ENCODE measurements around the gene HHAT. TPM values are rescaled to one million over a fixed set of nuclear protein-coding genes. Genes with fewer than 3 reads are reported as not detected.

HHAT gene
- total RNA-seq, 1 donor from 2014 or later = 6.0 TPM

- no peak for TF ChIP-seq CTCF (IDR thresholded peaks at IDR 0.05)
- H3K36me3 Mint-ChIP-seq (ENCODE audit: unreplicated experiment) = no peaks in the 10 kb centered on the region
- H3K4me3 Mint-ChIP-seq (ENCODE audit: unreplicated experiment) = no peak overlapping the region
- H3K9me3 Mint-ChIP-seq (ENCODE audit: unreplicated experiment) = no peaks in the 10 kb centered on the region
- H3K4me1 Mint-ChIP-seq (ENCODE audit: unreplicated experiment) = peaks cover 5% of the 10 kb centered on the region
- H3K27ac Mint-ChIP-seq (ENCODE audit: unreplicated experiment) = no peak overlapping the region
- DNase-seq (ENCODE audit: extremely low spot score, unreplicated experiment) = no peak
- H3K27me3 Mint-ChIP-seq (ENCODE audit: unreplicated experiment) = no peaks in the 10 kb centered on the region
These were observed 198.4 kb downstream of the HHAT start for GRCh38 chr1:210527091-210527490.

- Mint-ChIP-seq H3K9me3 (ENCODE audit: unreplicated experiment) (no peaks in the 10 kb centered on the region), H3K27ac (ENCODE audit: unreplicated experiment) (no peak overlapping the region), H3K36me3 (ENCODE audit: unreplicated experiment) (no peaks in the 10 kb centered on the region), H3K4me3 (ENCODE audit: unreplicated experiment) (no peak overlapping the region), H3K4me1 (ENCODE audit: unreplicated experiment) (peaks cover 14% of the 10 kb centered on the region), H3K27me3 (ENCODE audit: unreplicated experiment) (no peaks in the 10 kb centered on the region)
- no peak for DNase-seq (ENCODE audit: extremely low spot score, unreplicated experiment)
- no peak for TF ChIP-seq CTCF (IDR thresholded peaks at IDR 0.05)
These were observed 202.9 kb downstream of the HHAT start for GRCh38 chr1:210531475-210532222.

GRCh38 chr1:210532223-210532598, 203.5 kb downstream of the HHAT start:
- H3K27me3 Mint-ChIP-seq (ENCODE audit: unreplicated experiment) = no peaks in the 10 kb centered on the region
- H3K9me3 Mint-ChIP-seq (ENCODE audit: unreplicated experiment) = no peaks in the 10 kb centered on the region
- peaks cover 15% of the 10 kb centered on the region for H3K4me1 Mint-ChIP-seq (ENCODE audit: unreplicated experiment)
- H3K4me3 Mint-ChIP-seq (ENCODE audit: unreplicated experiment) = no peak overlapping the region
- TF ChIP-seq CTCF (IDR thresholded peaks at IDR 0.05) = no peak
- no peak for DNase-seq (ENCODE audit: extremely low spot score, unreplicated experiment)
- no peaks in the 10 kb centered on the region for H3K36me3 Mint-ChIP-seq (ENCODE audit: unreplicated experiment)
- H3K27ac Mint-ChIP-seq (ENCODE audit: unreplicated experiment) = no peak overlapping the region

- Mint-ChIP-seq H3K36me3 (ENCODE audit: unreplicated experiment) (no peaks in the 10 kb centered on the region), H3K27me3 (ENCODE audit: unreplicated experiment) (no peaks in the 10 kb centered on the region), H3K9me3 (ENCODE audit: unreplicated experiment) (no peaks in the 10 kb centered on the region), H3K4me1 (ENCODE audit: unreplicated experiment) (peaks cover 15% of the 10 kb centered on the region), H3K4me3 (ENCODE audit: unreplicated experiment) (no peak overlapping the region), H3K27ac (ENCODE audit: unreplicated experiment) (no peak overlapping the region)
- no peak for TF ChIP-seq CTCF (IDR thresholded peaks at IDR 0.05)
- DNase-seq (ENCODE audit: extremely low spot score, unreplicated experiment) = no peak
These were observed 207.1 kb downstream of the HHAT start for GRCh38 chr1:210535761-210536160.

- H3K4me1 Mint-ChIP-seq (ENCODE audit: unreplicated experiment) = peaks cover 15% of the 10 kb centered on the region
- TF ChIP-seq CTCF (IDR thresholded peaks at IDR 0.05) = no peak
- H3K4me3 Mint-ChIP-seq (ENCODE audit: unreplicated experiment) = no peak overlapping the region
- H3K27me3 Mint-ChIP-seq (ENCODE audit: unreplicated experiment) = no peaks in the 10 kb centered on the region
- no peaks in the 10 kb centered on the region for H3K9me3 Mint-ChIP-seq (ENCODE audit: unreplicated experiment)
- DNase-seq (ENCODE audit: extremely low spot score, unreplicated experiment) = no peak
- peak overlapping the region; percentile 16 for H3K27ac Mint-ChIP-seq (ENCODE audit: unreplicated experiment)
- no peaks in the 10 kb centered on the region for H3K36me3 Mint-ChIP-seq (ENCODE audit: unreplicated experiment)
These were observed 207.7 kb downstream of the HHAT start for GRCh38 chr1:210536254-210536961.

Data from osteocyte (in vitro differentiated cells).